AG08396 (cell line): ENCODE data around the gene RAD51B.
"Not testable (repeated sequence)": the region's sequence is repeated elsewhere in the genome, so short reads cannot be mapped to it uniquely, and the experiment has no call there.

ENCODE experiments used
- DNase-seq: peaks from one replicate; pipeline ENCODE4 v3.0.0; 2012; ENCODE audit warnings: low spot score, mixed read lengths

The RAD51B gene

GRCh38 chr14:68250927-68251768 lies 431.6 kb downstream of the RAD51B start:
- no peak for DNase-seq

GRCh38 chr14:68251769-68252100 lies 432.2 kb downstream of the RAD51B start:
- DNase-seq, result no peak

- no peak for DNase-seq
Measured at GRCh38 chr14:68253160-68253780, 433.7 kb downstream of the RAD51B start.

- DNase-seq, result no peak
Measured at GRCh38 chr14:68253878-68254528, 434.4 kb downstream of the RAD51B start.

- DNase-seq, result no peak
Measured at GRCh38 chr14:68254669-68255527, 435.3 kb downstream of the RAD51B start.

- peak; percentile 11 for DNase-seq
Measured at GRCh38 chr14:68255693-68256178, 436.2 kb downstream of the RAD51B start.

GRCh38 chr14:68257969-68258368 lies 438.4 kb downstream of the RAD51B start:
- DNase-seq, result no peak

GRCh38 chr14:68258995-68259394 lies 439.4 kb downstream of the RAD51B start:
- not testable (repeated sequence) for DNase-seq

- DNase-seq, result no peak
Measured at GRCh38 chr14:68260121-68260520, 440.5 kb downstream of the RAD51B start.

- DNase-seq, result no peak
Measured at GRCh38 chr14:68261092-68261842, 441.7 kb downstream of the RAD51B start.

- no peak for DNase-seq
Measured at GRCh38 chr14:68262567-68262966, 443.0 kb downstream of the RAD51B start.

- DNase-seq, result no peak
Measured at GRCh38 chr14:68263563-68264259, 444.1 kb downstream of the RAD51B start.

- DNase-seq, result no peak
Measured at GRCh38 chr14:68264260-68264569, 444.6 kb downstream of the RAD51B start.

GRCh38 chr14:68266998-68267397 lies 447.4 kb downstream of the RAD51B start:
- no peak for DNase-seq

GRCh38 chr14:68268197-68268596 lies 448.6 kb downstream of the RAD51B start:
- no peak for DNase-seq

- no peak for DNase-seq
Measured at GRCh38 chr14:68268719-68269118, 449.1 kb downstream of the RAD51B start.

- no peak for DNase-seq
Measured at GRCh38 chr14:68269136-68269927, 449.8 kb downstream of the RAD51B start.

GRCh38 chr14:68270342-68270741 lies 450.8 kb downstream of the RAD51B start:
- DNase-seq, result no peak

GRCh38 chr14:68271913-68272391 lies 452.4 kb downstream of the RAD51B start:
- no peak for DNase-seq

- no peak for DNase-seq
Measured at GRCh38 chr14:68273413-68273812, 453.8 kb downstream of the RAD51B start.
